Erythroblast (primary cell): ENCODE data around the gene CENPM.

ENCODE experiments used
- GATA1 ChIP-seq: IDR thresholded peaks from 2 replicates; pipeline ENCODE4 v1.6.1; 2011; ENCODE audit warnings: low read depth, mild to moderate bottlenecking, control low read depth, low read length, moderate library complexity
- POLR2A ChIP-seq: IDR thresholded peaks from 2 replicates; pipeline ENCODE4 v1.6.1; 2011; ENCODE audit warnings: mild to moderate bottlenecking, low read length

DNA sequence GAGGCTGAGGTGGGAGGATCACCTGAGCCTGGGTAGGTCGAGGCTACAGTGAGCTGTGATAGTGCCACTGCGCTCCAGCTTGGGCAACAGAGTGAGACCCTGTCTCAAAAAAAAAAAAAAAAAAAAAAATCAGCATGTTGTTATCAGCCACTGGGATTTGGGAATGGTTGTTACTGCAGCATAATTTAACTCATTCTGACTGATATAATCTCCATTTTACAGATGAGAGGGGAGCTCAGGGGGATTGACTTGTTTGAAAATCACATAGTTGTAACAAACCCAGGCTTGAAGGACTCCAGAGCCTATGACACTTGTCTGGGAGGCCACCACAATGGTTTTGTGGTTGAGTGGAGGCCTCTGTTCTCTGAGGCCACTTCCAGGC, 19.3 kb upstream of the CENPM start:
- TF ChIP-seq GATA1: no peak
- no peak for TF ChIP-seq POLR2A
